Measurements from ENCODE around the gene EZR.

The EZR gene

GRCh38 chr6:158758941-158759479, 60.2 kb downstream of the EZR start:
- TF ChIP-seq SPI1 (IDR thresholded peaks at IDR 0.05; ENCODE audit: borderline replicate concordance, low read depth) (no peak), CTCF (IDR thresholded peaks at IDR 0.05; ENCODE audit: insufficient read depth, low read length) (no peak), REST (IDR thresholded peaks at IDR 0.05; ENCODE audit: insufficient replicate concordance, low read depth) (no peak), GABPA (IDR thresholded peaks at IDR 0.05; ENCODE audit: low read depth) (no peak), POLR2AphosphoS5 (IDR thresholded peaks at IDR 0.05; ENCODE audit: low read depth) (no peak)
- H3K27ac ChIP-seq (replicated peaks) = no peak overlapping the region
- no peak overlapping the region for H3K4me3 ChIP-seq (replicated peaks; ENCODE audit: insufficient read depth, low read length)
- DNase-seq (ENCODE audit: low read depth in 1 of 2, low spot score in 1 of 2) = no peak
- no peaks in the 10 kb centered on the region for H3K27me3 ChIP-seq (ENCODE audit: insufficient read depth, poor library complexity, severe bottlenecking)

- H3K27me3 ChIP-seq (ENCODE audit: insufficient read depth, poor library complexity, severe bottlenecking) = no peaks in the 10 kb centered on the region
- DNase-seq (ENCODE audit: low read depth in 1 of 2, low spot score in 1 of 2) = no peak
- TF ChIP-seq SPI1 (IDR thresholded peaks at IDR 0.05; ENCODE audit: borderline replicate concordance, low read depth) = no peak
- no peak overlapping the region for H3K4me3 ChIP-seq (replicated peaks; ENCODE audit: insufficient read depth, low read length)
- H3K27ac ChIP-seq (replicated peaks) = no peak overlapping the region
These were observed 60.7 kb downstream of the EZR start for GRCh38 chr6:158758451-158758860.

GRCh38 chr6:158757753-158758090, 61.4 kb downstream of the EZR start:
- TF ChIP-seq POLR2AphosphoS5 (IDR thresholded peaks at IDR 0.05; ENCODE audit: low read depth) (no peak), CTCF (IDR thresholded peaks at IDR 0.05; ENCODE audit: insufficient read depth, low read length) (no peak), SPI1 (IDR thresholded peaks at IDR 0.05; ENCODE audit: borderline replicate concordance, low read depth) (no peak), REST (IDR thresholded peaks at IDR 0.05; ENCODE audit: insufficient replicate concordance, low read depth) (no peak), GABPA (IDR thresholded peaks at IDR 0.05; ENCODE audit: low read depth) (no peak)
- no peak for DNase-seq (ENCODE audit: low read depth in 1 of 2, low spot score in 1 of 2)
- Histone ChIP-seq H3K4me3 (replicated peaks; ENCODE audit: insufficient read depth, low read length) (no peak overlapping the region), H3K27ac (replicated peaks) (no peak overlapping the region), H3K27me3 (ENCODE audit: insufficient read depth, poor library complexity, severe bottlenecking) (no peaks in the 10 kb centered on the region)

GRCh38 chr6:158756977-158757752, 62.0 kb downstream of the EZR start:
- no peak overlapping the region for H3K27ac ChIP-seq (replicated peaks)
- DNase-seq (ENCODE audit: low read depth in 1 of 2, low spot score in 1 of 2) = no peak
- no peak overlapping the region for H3K4me3 ChIP-seq (replicated peaks; ENCODE audit: insufficient read depth, low read length)
- no peak for TF ChIP-seq CTCF (IDR thresholded peaks at IDR 0.05; ENCODE audit: insufficient read depth, low read length)
- TF ChIP-seq REST (IDR thresholded peaks at IDR 0.05; ENCODE audit: insufficient replicate concordance, low read depth) = no peak
- TF ChIP-seq SPI1 (IDR thresholded peaks at IDR 0.05; ENCODE audit: borderline replicate concordance, low read depth) = no peak
- TF ChIP-seq POLR2AphosphoS5 (IDR thresholded peaks at IDR 0.05; ENCODE audit: low read depth) = no peak
- TF ChIP-seq GABPA (IDR thresholded peaks at IDR 0.05; ENCODE audit: low read depth) = no peak
- H3K27me3 ChIP-seq (ENCODE audit: insufficient read depth, poor library complexity, severe bottlenecking) = no peaks in the 10 kb centered on the region

All from HL-60 (cell line).